ENCODE measurements around the gene MTCH1. TPM values are rescaled to one million over a fixed set of nuclear protein-coding genes. Genes with fewer than 3 reads are reported as not detected.

Gene MTCH1
- total RNA-seq, 1 experiment from 2014 or later = 84.4 TPM

Other genes with a start within 250 kb of the MTCH1 start
- gene CPNE5, start 146.8 kb downstream of the MTCH1 start, total RNA-seq (2014; rRNA removed; shearing (Covaris generic); ENCODE audit: low replicate concordance) = 0.63 and 2.4 TPM in 2 replicates
- gene PPIL1, start 111.4 kb downstream of the MTCH1 start, total RNA-seq (2014; rRNA removed; shearing (Covaris generic); ENCODE audit: low replicate concordance) = 17.2 and 37.3 TPM in 2 replicates
- gene C6orf89, start 100.2 kb downstream of the MTCH1 start, total RNA-seq (2014; rRNA removed; shearing (Covaris generic); ENCODE audit: low replicate concordance) = 42.9 and 53.1 TPM in 2 replicates
- gene PI16, start 31.5 kb downstream of the MTCH1 start, total RNA-seq (2014; rRNA removed; shearing (Covaris generic); ENCODE audit: low replicate concordance) = 0.07 TPM in 1 of 2 replicates, not detected in the other
- gene FGD2, start 19.5 kb upstream of the MTCH1 start, total RNA-seq (2014; rRNA removed; shearing (Covaris generic); ENCODE audit: low replicate concordance) = 37.1 and 53.0 TPM in 2 replicates
- gene PIM1, start 184.0 kb upstream of the MTCH1 start, total RNA-seq (2014; rRNA removed; shearing (Covaris generic); ENCODE audit: low replicate concordance) = 1.9 and 4.0 TPM in 2 replicates

Measured in Karpas-422 (cell line).